ENCODE results near the gene PDIA3. TPM values are rescaled to one million over a fixed set of nuclear protein-coding genes. Genes with fewer than 3 reads are reported as not detected.
A peak's percentile ranks its signal among the peaks of the same experiment; 100 is the strongest.

Gene PDIA3
- total and polyA plus RNA-seq, 2 donors from 2014 or later = 404 to 414 TPM

DNA sequence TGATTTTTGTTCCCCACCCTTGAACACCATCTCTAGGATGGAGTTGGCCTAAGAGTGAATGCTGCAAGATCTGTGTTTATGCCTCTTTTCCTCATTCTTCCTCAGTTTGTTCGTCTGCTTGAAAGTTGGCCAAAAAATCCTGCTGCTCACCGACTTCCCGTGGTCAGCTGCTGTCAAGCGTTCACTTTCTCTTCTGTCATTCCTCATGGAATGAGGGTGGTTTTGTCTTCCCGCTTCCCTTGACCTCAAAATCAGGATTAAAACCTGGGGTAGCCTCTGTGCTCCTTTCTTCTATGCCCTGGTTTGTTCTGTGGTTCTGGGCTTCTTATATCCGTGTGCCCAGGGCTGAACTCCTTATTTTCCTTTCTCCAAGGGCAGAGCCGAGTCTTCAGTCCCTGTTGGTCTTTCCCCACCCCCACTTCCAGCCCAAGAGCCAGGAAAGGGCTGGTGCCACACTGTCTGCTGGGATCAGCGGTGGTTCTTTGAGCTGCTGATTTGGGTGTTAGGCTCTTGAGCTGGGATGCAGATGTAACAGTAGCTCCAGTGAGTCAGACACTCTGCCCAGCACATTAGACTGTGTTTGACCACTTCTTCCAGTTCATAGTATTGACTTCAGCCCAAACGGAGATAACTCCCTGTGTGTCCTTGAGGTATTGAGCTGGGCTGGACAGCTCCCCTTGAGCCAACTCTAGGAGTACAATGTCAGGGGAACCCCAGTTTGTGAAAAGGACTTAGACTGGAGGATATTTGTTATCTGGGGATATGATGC lies 48.2 kb downstream of the PDIA3 start:
- Histone ChIP-seq H3K9ac (ENCODE audit: low read length in 3 of 3) (peak overlapping the region in 1 of 3 donors; percentile 4), H3K4me3 (ENCODE audit: low read length in 3 of 3) (peak overlapping the region in 2 of 3 donors; percentile 7 to 100), H3K36me3 (ENCODE audit: control insufficient read depth in 2 of 3, insufficient read depth in 3 of 3, low read length in 3 of 3) (peaks cover 11 to 25% (median 23%) of the 10 kb centered on the region in 3 donors), H3K9me3 (ENCODE audit: control insufficient read depth in 2 of 3, insufficient read depth in 1 of 3, low read length in 3 of 3) (no peaks in the 10 kb centered on the region), H3K27me3 (ENCODE audit: control insufficient read depth, insufficient read depth, low read length) (no peaks in the 10 kb centered on the region), H3K4me1 (ENCODE audit: control insufficient read depth in 2 of 3, insufficient read depth in 2 of 3, low read depth in 1 of 3, low read length in 3 of 3) (peaks cover 5 to 38% (median 30%) of the 10 kb centered on the region in 3 donors), H3K27ac (ENCODE audit: low read depth in 2 of 2, low read length in 2 of 2) (no peak overlapping the region)
- TF ChIP-seq, protein P1, sequence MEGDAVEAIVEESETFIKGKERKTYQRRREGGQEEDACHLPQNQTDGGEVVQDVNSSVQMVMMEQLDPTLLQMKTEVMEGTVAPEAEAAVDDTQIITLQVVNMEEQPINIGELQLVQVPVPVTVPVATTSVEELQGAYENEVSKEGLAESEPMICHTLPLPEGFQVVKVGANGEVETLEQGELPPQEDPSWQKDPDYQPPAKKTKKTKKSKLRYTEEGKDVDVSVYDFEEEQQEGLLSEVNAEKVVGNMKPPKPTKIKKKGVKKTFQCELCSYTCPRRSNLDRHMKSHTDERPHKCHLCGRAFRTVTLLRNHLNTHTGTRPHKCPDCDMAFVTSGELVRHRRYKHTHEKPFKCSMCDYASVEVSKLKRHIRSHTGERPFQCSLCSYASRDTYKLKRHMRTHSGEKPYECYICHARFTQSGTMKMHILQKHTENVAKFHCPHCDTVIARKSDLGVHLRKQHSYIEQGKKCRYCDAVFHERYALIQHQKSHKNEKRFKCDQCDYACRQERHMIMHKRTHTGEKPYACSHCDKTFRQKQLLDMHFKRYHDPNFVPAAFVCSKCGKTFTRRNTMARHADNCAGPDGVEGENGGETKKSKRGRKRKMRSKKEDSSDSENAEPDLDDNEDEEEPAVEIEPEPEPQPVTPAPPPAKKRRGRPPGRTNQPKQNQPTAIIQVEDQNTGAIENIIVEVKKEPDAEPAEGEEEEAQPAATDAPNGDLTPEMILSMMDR (IDR thresholded peaks at IDR 0.05; ENCODE audit: borderline replicate concordance, extremely low read depth, insufficient read depth) = no peak
- no peak for FAIRE-seq
- no peak for DNase-seq
- intact Hi-C loops (cut with DNase I) = no loop called here

DNA sequence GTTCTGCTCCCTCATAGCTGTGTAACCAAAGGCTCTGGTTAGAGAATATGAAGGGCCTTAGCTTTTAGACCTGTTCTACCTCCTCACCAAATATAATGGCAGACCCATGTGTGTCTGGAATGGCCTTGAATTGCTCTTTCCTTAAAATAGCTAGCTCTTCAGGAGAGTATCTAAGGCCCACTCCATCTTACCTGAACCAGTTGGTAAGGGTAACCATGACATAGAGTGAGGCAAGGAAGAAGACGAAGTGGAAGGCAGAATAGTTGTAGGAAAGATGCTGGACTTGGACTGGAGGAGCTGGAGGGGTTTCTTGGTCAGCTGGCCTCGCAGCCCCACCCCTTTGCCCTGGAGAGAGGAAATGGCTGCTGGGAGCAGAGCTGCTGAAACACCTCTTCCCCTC lies 49.0 kb downstream of the PDIA3 start:
- peaks cover 11 to 28% (median 25%) of the 10 kb centered on the region in 3 donors for H3K36me3 ChIP-seq (ENCODE audit: control insufficient read depth in 2 of 3, insufficient read depth in 3 of 3, low read length in 3 of 3)
- intact Hi-C loops (cut with DNase I) = no loop called here
- H3K4me1 ChIP-seq (ENCODE audit: control insufficient read depth in 2 of 3, insufficient read depth in 2 of 3, low read depth in 1 of 3, low read length in 3 of 3) = peaks cover 5 to 45% (median 35%) of the 10 kb centered on the region in 3 donors
- no peak overlapping the region for H3K9ac ChIP-seq (ENCODE audit: low read length in 3 of 3)
- no peak for DNase-seq
- H3K4me3 ChIP-seq (ENCODE audit: low read length in 3 of 3) = no peak overlapping the region
- H3K9me3 ChIP-seq (ENCODE audit: control insufficient read depth in 2 of 3, insufficient read depth in 1 of 3, low read length in 3 of 3) = no peaks in the 10 kb centered on the region
- H3K27ac ChIP-seq (ENCODE audit: low read depth in 2 of 2, low read length in 2 of 2) = no peak overlapping the region
- TF ChIP-seq, protein P1 (IDR thresholded peaks at IDR 0.05; ENCODE audit: borderline replicate concordance, extremely low read depth, insufficient read depth) = no peak
- FAIRE-seq = no peak
- no peaks in the 10 kb centered on the region for H3K27me3 ChIP-seq (ENCODE audit: control insufficient read depth, insufficient read depth, low read length)

DNA sequence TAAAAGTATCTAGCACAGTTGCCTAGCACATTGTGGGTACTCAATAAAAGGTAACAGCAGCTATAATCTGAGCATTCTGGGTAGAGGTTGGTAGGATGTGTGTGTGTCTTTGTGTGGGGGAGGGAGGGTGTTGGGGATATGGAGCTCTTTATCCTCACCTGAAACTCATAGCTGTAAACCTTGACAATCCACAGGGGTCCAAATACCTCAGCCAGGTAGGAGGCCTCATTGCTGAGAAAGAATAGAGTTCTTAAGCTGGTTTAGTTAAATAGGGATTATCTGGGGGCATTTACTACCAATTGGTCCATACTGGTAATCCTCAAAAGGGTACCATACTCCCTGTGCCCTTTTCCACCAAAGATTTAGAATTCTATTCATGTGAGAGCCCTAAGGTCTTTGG lies 49.8 kb downstream of the PDIA3 start:
- intact Hi-C loops (cut with DNase I) = no loop called here
- peaks cover 11 to 28% (median 25%) of the 10 kb centered on the region in 3 donors for H3K36me3 ChIP-seq (ENCODE audit: control insufficient read depth in 2 of 3, insufficient read depth in 3 of 3, low read length in 3 of 3)

More for the DNA sequence above, 49.8 kb downstream of the PDIA3 start:
- Histone ChIP-seq H3K9me3 (ENCODE audit: control insufficient read depth in 2 of 3, insufficient read depth in 1 of 3, low read length in 3 of 3) (no peaks in the 10 kb centered on the region), H3K4me1 (ENCODE audit: control insufficient read depth in 2 of 3, insufficient read depth in 2 of 3, low read depth in 1 of 3, low read length in 3 of 3) (peaks cover 5 to 46% (median 36%) of the 10 kb centered on the region in 3 donors), H3K4me3 (ENCODE audit: low read length in 3 of 3) (no peak overlapping the region), H3K27me3 (ENCODE audit: control insufficient read depth, insufficient read depth, low read length) (no peaks in the 10 kb centered on the region), H3K27ac (ENCODE audit: low read depth in 2 of 2, low read length in 2 of 2) (no peak overlapping the region), H3K9ac (ENCODE audit: low read length in 3 of 3) (no peak overlapping the region)
- TF ChIP-seq, protein P1 (IDR thresholded peaks at IDR 0.05; ENCODE audit: borderline replicate concordance, extremely low read depth, insufficient read depth) = no peak
- DNase-seq (no peak), FAIRE-seq (no peak)

All from kidney (tissue), 14 donors.